ENCODE data around the gene DBI. TPM values are rescaled to one million over a fixed set of nuclear protein-coding genes. Genes with fewer than 3 reads are reported as not detected.

The DBI gene
- total RNA-seq, 5 donors from 2014 or later (not counting 1 experiment from before 2014, with no cell fraction given) = 33.4 to 55.5 (median 44.3) TPM

- H3K27me3 ChIP-seq (replicated peaks in 1 of 2; ENCODE audit: control insufficient read depth in 2 of 2, extremely low read depth in 1 of 2, insufficient read depth in 2 of 2, low read length in 1 of 2) = peaks cover 0 to 6% of the 10 kb centered on the region in 2 experiments
- H3K4me1 ChIP-seq (ENCODE audit: control insufficient read depth in 1 of 2, extremely low read depth in 1 of 2, insufficient read depth in 2 of 2, low read length in 2 of 2) = no peaks in the 10 kb centered on the region
- no peaks in the 10 kb centered on the region for H3K9me3 ChIP-seq
- no peak overlapping the region for H3K27ac Mint-ChIP-seq
- no peaks in the 10 kb centered on the region for H3K9me3 Mint-ChIP-seq
- ATAC-seq (replicated peaks in 1 of 4) (no peak), DNase-seq (no peak)
- no peak overlapping the region for H3K27ac ChIP-seq (ENCODE audit: low read length)
- peaks cover 10 to 12% of the 10 kb centered on the region in 2 donors for H3K27me3 Mint-ChIP-seq
- peaks cover 0 to 5% (median 0%) of the 10 kb centered on the region in 3 donors for H3K4me1 Mint-ChIP-seq
- ChIA-PET CTCF (no interaction called here), POLR2A (no interaction called here)
- WGBS (ENCODE audit: insufficient coverage) = no CpG with 5 or more reads among the region's 3 CpGs
- no peaks in the 10 kb centered on the region for H3K36me3 ChIP-seq (ENCODE audit: control insufficient read depth in 2 of 2, extremely low read depth in 1 of 2, insufficient read depth in 1 of 2, low read length in 1 of 2)
- no peaks in the 10 kb centered on the region for H3K36me3 Mint-ChIP-seq
- no peak overlapping the region for H3K4me3 ChIP-seq (ENCODE audit: control insufficient read depth in 1 of 2, extremely low read depth in 1 of 2, low read length in 1 of 2)
- H3K4me3 Mint-ChIP-seq = no peak overlapping the region
These were observed 18.7 kb downstream of the DBI start for GRCh38 chr2:119385466-119385865.

- no peak overlapping the region for H3K27ac Mint-ChIP-seq
- H3K9me3 Mint-ChIP-seq = no peaks in the 10 kb centered on the region
- no peaks in the 10 kb centered on the region for H3K36me3 Mint-ChIP-seq
- ChIA-PET POLR2A (no interaction called here), CTCF (no interaction called here)
- Histone ChIP-seq H3K27me3 (replicated peaks in 1 of 2; ENCODE audit: control insufficient read depth in 2 of 2, extremely low read depth in 1 of 2, insufficient read depth in 2 of 2, low read length in 1 of 2) (peaks cover 0 to 6% of the 10 kb centered on the region in 2 experiments), H3K4me3 (ENCODE audit: control insufficient read depth in 1 of 2, extremely low read depth in 1 of 2, low read length in 1 of 2) (no peak overlapping the region), H3K4me1 (ENCODE audit: control insufficient read depth in 1 of 2, extremely low read depth in 1 of 2, insufficient read depth in 2 of 2, low read length in 2 of 2) (no peaks in the 10 kb centered on the region), H3K36me3 (ENCODE audit: control insufficient read depth in 2 of 2, extremely low read depth in 1 of 2, insufficient read depth in 1 of 2, low read length in 1 of 2) (no peaks in the 10 kb centered on the region), H3K27ac (ENCODE audit: low read length) (no peak overlapping the region), H3K9me3 (no peaks in the 10 kb centered on the region)
- H3K4me3 Mint-ChIP-seq = no peak overlapping the region
- no peak for ATAC-seq (replicated peaks in 1 of 4)
- no peak for DNase-seq
- peaks cover 0 to 5% (median 0%) of the 10 kb centered on the region in 3 donors for H3K4me1 Mint-ChIP-seq
- peaks cover 10 to 12% of the 10 kb centered on the region in 2 donors for H3K27me3 Mint-ChIP-seq
- WGBS (ENCODE audit: insufficient coverage) = 43% methylated on average over 5 of the region's 9 CpGs
These were observed 20.8 kb downstream of the DBI start for GRCh38 chr2:119387381-119388129.

- H3K4me1 ChIP-seq (ENCODE audit: control insufficient read depth in 1 of 2, extremely low read depth in 1 of 2, insufficient read depth in 2 of 2, low read length in 2 of 2) = no peaks in the 10 kb centered on the region
- CTCF ChIA-PET = no interaction called here
- H3K27ac ChIP-seq (ENCODE audit: low read length) = no peak overlapping the region
- Mint-ChIP-seq H3K9me3 (no peaks in the 10 kb centered on the region), H3K4me1 (peaks cover 0 to 5% (median 0%) of the 10 kb centered on the region in 3 donors), H3K27ac (no peak overlapping the region), H3K36me3 (no peaks in the 10 kb centered on the region), H3K4me3 (no peak overlapping the region), H3K27me3 (peaks cover 5 to 9% of the 10 kb centered on the region in 2 donors)
- no peaks in the 10 kb centered on the region for H3K9me3 ChIP-seq
- no peak for DNase-seq
- peaks cover 0 to 6% of the 10 kb centered on the region in 2 experiments for H3K27me3 ChIP-seq (replicated peaks in 1 of 2; ENCODE audit: control insufficient read depth in 2 of 2, extremely low read depth in 1 of 2, insufficient read depth in 2 of 2, low read length in 1 of 2)
- no peaks in the 10 kb centered on the region for H3K36me3 ChIP-seq (ENCODE audit: control insufficient read depth in 2 of 2, extremely low read depth in 1 of 2, insufficient read depth in 1 of 2, low read length in 1 of 2)
- POLR2A ChIA-PET = no interaction called here
- ATAC-seq (replicated peaks in 1 of 4) = no peak
- no CpG with 5 or more reads among the region's 5 CpGs for WGBS (ENCODE audit: insufficient coverage)
- H3K4me3 ChIP-seq (ENCODE audit: control insufficient read depth in 1 of 2, extremely low read depth in 1 of 2, low read length in 1 of 2) = no peak overlapping the region
These were observed 23.0 kb downstream of the DBI start for GRCh38 chr2:119389615-119390306.

DNA sequence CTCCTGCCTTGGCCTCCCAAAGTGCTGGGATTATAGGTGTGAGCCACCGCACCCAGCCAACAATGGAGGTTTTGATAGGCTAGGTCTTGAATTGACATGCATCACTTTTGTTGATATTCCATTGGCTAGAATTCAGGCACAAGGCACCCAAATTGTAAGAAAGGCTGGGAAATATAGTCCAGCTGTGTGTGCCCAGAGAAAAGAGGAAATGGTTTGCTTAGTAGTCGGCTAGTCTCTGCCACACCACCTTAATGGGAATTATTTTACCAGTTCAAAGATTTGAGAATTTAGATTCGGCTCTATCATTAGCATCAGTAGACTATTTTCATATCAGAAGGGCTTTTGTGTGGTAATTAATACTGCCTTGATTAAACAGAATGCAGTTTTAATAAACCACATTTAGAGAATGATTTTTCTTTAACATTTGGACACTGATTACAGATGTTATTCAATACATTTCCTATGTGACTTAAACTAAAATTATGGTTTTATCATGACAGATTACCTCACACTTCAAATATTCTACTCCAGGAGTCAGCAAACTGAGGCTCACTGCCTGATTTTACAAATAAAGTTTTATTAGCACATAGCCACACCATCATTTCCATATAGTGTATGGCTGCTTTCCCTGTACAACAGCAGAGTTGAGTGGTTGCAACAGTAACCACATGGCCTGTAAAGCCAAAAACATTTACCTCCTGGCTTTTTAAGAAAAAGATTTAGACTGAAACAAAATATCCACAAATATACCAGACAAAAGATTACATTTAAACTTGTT lies 27.4 kb downstream of the DBI start:
- no peak for ATAC-seq (replicated peaks in 1 of 4)
- no peak overlapping the region for H3K27ac Mint-ChIP-seq
- no peak overlapping the region for H3K4me3 ChIP-seq (ENCODE audit: control insufficient read depth in 1 of 2, extremely low read depth in 1 of 2, low read length in 1 of 2)
- H3K27me3 Mint-ChIP-seq = peaks cover 2 to 3% of the 10 kb centered on the region in 2 donors
- peaks cover 0 to 9% of the 10 kb centered on the region in 2 experiments for H3K27me3 ChIP-seq (replicated peaks in 1 of 2; ENCODE audit: control insufficient read depth in 2 of 2, extremely low read depth in 1 of 2, insufficient read depth in 2 of 2, low read length in 1 of 2)
- WGBS (ENCODE audit: insufficient coverage) = 100% methylated on average over 1 of the region's 3 CpGs
- H3K36me3 Mint-ChIP-seq = no peaks in the 10 kb centered on the region
- H3K9me3 ChIP-seq = no peaks in the 10 kb centered on the region
- H3K27ac ChIP-seq (ENCODE audit: low read length) = no peak overlapping the region
- no peaks in the 10 kb centered on the region for H3K36me3 ChIP-seq (ENCODE audit: control insufficient read depth in 2 of 2, extremely low read depth in 1 of 2, insufficient read depth in 1 of 2, low read length in 1 of 2)
- no peaks in the 10 kb centered on the region for H3K4me1 Mint-ChIP-seq
- no peaks in the 10 kb centered on the region for H3K4me1 ChIP-seq (ENCODE audit: control insufficient read depth in 1 of 2, extremely low read depth in 1 of 2, insufficient read depth in 2 of 2, low read length in 2 of 2)
- CTCF ChIA-PET = no interaction called here
- H3K9me3 Mint-ChIP-seq = no peaks in the 10 kb centered on the region
- POLR2A ChIA-PET = no interaction called here
- no peak for DNase-seq
- H3K4me3 Mint-ChIP-seq = no peak overlapping the region

GRCh38 chr2:119397196-119397595 lies 30.4 kb downstream of the DBI start:
- CTCF ChIA-PET = no interaction called here
- H3K4me3 Mint-ChIP-seq = no peak overlapping the region
- H3K36me3 Mint-ChIP-seq = no peaks in the 10 kb centered on the region
- Histone ChIP-seq H3K36me3 (ENCODE audit: control insufficient read depth in 2 of 2, extremely low read depth in 1 of 2, insufficient read depth in 1 of 2, low read length in 1 of 2) (no peaks in the 10 kb centered on the region), H3K27ac (ENCODE audit: low read length) (no peak overlapping the region), H3K27me3 (replicated peaks in 1 of 2; ENCODE audit: control insufficient read depth in 2 of 2, extremely low read depth in 1 of 2, insufficient read depth in 2 of 2, low read length in 1 of 2) (peaks cover 0 to 16% of the 10 kb centered on the region in 2 experiments), H3K4me1 (ENCODE audit: control insufficient read depth in 1 of 2, extremely low read depth in 1 of 2, insufficient read depth in 2 of 2, low read length in 2 of 2) (no peaks in the 10 kb centered on the region), H3K4me3 (ENCODE audit: control insufficient read depth in 1 of 2, extremely low read depth in 1 of 2, low read length in 1 of 2) (no peak overlapping the region), H3K9me3 (no peaks in the 10 kb centered on the region)
- ATAC-seq (replicated peaks in 1 of 4) = no peak
- POLR2A ChIA-PET = no interaction called here
- no peaks in the 10 kb centered on the region for H3K9me3 Mint-ChIP-seq
- no peak overlapping the region for H3K27ac Mint-ChIP-seq
- H3K4me1 Mint-ChIP-seq = no peaks in the 10 kb centered on the region
- H3K27me3 Mint-ChIP-seq = peaks cover 3 to 11% of the 10 kb centered on the region in 2 donors
- WGBS (ENCODE audit: insufficient coverage) = 67% methylated on average over 4 of the region's 6 CpGs
- DNase-seq = no peak

DNA sequence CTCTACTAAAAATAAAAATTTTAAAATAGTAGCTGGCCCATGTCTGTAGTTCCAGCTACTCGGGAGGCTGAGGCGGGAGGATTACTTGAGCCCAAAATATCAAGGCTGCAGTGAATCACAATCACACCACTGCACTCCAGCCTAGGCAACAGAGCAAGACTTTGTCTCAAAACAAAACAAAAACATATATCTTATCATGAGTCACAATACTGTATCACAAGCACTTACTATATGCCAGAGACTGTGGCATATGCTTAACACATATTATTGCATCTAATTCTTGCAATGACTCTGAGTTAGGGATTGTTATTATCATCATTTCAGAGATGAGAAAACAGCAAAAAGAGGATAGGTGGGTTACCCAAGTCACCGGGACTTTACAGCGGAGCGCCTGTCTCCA lies 35.3 kb downstream of the DBI start:
- H3K4me1 ChIP-seq (ENCODE audit: control insufficient read depth in 1 of 2, extremely low read depth in 1 of 2, insufficient read depth in 2 of 2, low read length in 2 of 2) = no peaks in the 10 kb centered on the region
- no peaks in the 10 kb centered on the region for H3K9me3 ChIP-seq
- H3K4me1 Mint-ChIP-seq = no peaks in the 10 kb centered on the region
- no peak overlapping the region for H3K27ac Mint-ChIP-seq
- no peak overlapping the region for H3K4me3 ChIP-seq (ENCODE audit: control insufficient read depth in 1 of 2, extremely low read depth in 1 of 2, low read length in 1 of 2)
- no peak overlapping the region for H3K4me3 Mint-ChIP-seq
- no peaks in the 10 kb centered on the region for H3K9me3 Mint-ChIP-seq
- CTCF ChIA-PET = no interaction called here
- H3K27me3 ChIP-seq (replicated peaks in 1 of 2; ENCODE audit: control insufficient read depth in 2 of 2, extremely low read depth in 1 of 2, insufficient read depth in 2 of 2, low read length in 1 of 2) = peaks cover 0 to 19% of the 10 kb centered on the region in 2 experiments
- 89% methylated on average over 5 of the region's 5 CpGs for WGBS (ENCODE audit: insufficient coverage)
- DNase-seq (no peak), ATAC-seq (replicated peaks in 1 of 4) (no peak)
- no peaks in the 10 kb centered on the region for H3K36me3 Mint-ChIP-seq
- POLR2A ChIA-PET = no interaction called here
- peaks cover 3 to 13% of the 10 kb centered on the region in 2 donors for H3K27me3 Mint-ChIP-seq
- no peak overlapping the region for H3K27ac ChIP-seq (ENCODE audit: low read length)
- no peaks in the 10 kb centered on the region for H3K36me3 ChIP-seq (ENCODE audit: control insufficient read depth in 2 of 2, extremely low read depth in 1 of 2, insufficient read depth in 1 of 2, low read length in 1 of 2)
